GM21717 (cell line): ENCODE results near the gene ANTXR1.
"Not testable (repeated sequence)": the region's sequence is repeated elsewhere in the genome, so short reads cannot be mapped to it uniquely, and the experiment has no call there.

Experiments
- ATAC-seq: cut with Tn5 transposase; IDR thresholded peaks from one replicate; pipeline ENCODE4 v1.9.1; 2021; ENCODE audit warnings: mild to moderate bottlenecking, moderate library complexity; ENCODE audit not compliant: unreplicated experiment

The ANTXR1 gene

GRCh38 chr2:69253611-69254301 lies 240.8 kb downstream of the ANTXR1 start:
- ATAC-seq: no peak

- ATAC-seq: no peak
Measured at GRCh38 chr2:69255760-69256159, 242.8 kb downstream of the ANTXR1 start.

- not testable (repeated sequence) for ATAC-seq
Measured at GRCh38 chr2:69259994-69260591, 247.1 kb downstream of the ANTXR1 start.

- ATAC-seq: no peak
Measured at GRCh38 chr2:69260666-69261065, 247.7 kb downstream of the ANTXR1 start.

GRCh38 chr2:69269330-69269729 lies 256.4 kb downstream of the ANTXR1 start:
- no peak for ATAC-seq

- ATAC-seq: no peak
Measured at GRCh38 chr2:69271831-69272257, 258.9 kb downstream of the ANTXR1 start.

- no peak for ATAC-seq
Measured at GRCh38 chr2:69272803-69273471, 260.0 kb downstream of the ANTXR1 start.

- ATAC-seq: no peak
Measured at GRCh38 chr2:69275490-69275889, 262.5 kb downstream of the ANTXR1 start.

- no peak for ATAC-seq
Measured at GRCh38 chr2:69278366-69278765, 265.4 kb downstream of the ANTXR1 start.

- no peak for ATAC-seq
Measured at GRCh38 chr2:69279211-69279610, 266.2 kb downstream of the ANTXR1 start.

- no peak for ATAC-seq
Measured at GRCh38 chr2:69279931-69280681, 267.1 kb downstream of the ANTXR1 start.

- no peak for ATAC-seq
Measured at GRCh38 chr2:69280796-69281412, 267.9 kb downstream of the ANTXR1 start.

- ATAC-seq: no peak
Measured at GRCh38 chr2:69285379-69285894, 272.5 kb downstream of the ANTXR1 start.

- ATAC-seq: no peak
Measured at GRCh38 chr2:69287544-69287943, 274.6 kb downstream of the ANTXR1 start.

- ATAC-seq: no peak
Measured at GRCh38 chr2:69288429-69288828, 275.4 kb downstream of the ANTXR1 start.

- ATAC-seq: no peak
Measured at GRCh38 chr2:69291004-69291650, 278.1 kb downstream of the ANTXR1 start.

GRCh38 chr2:69291721-69292120 lies 278.7 kb downstream of the ANTXR1 start:
- ATAC-seq: no peak

- ATAC-seq: no peak
Measured at GRCh38 chr2:69292256-69292655, 279.3 kb downstream of the ANTXR1 start.

GRCh38 chr2:69296421-69296820 lies 283.4 kb downstream of the ANTXR1 start:
- ATAC-seq: no peak

GRCh38 chr2:69297216-69297615 lies 284.2 kb downstream of the ANTXR1 start:
- ATAC-seq: no peak
